Hematopoietic multipotent progenitor cell treated with erythropoietin and hydrocortisone succinate and interleukin-3 and kit ligand, for 8 days (in vitro differentiated cells): ENCODE results near the gene MOSPD3.
"Not testable (repeated sequence)": the region's sequence is repeated elsewhere in the genome, so short reads cannot be mapped to it uniquely, and the experiment has no call there.

Experiments
- DNase-seq: peaks from one replicate; pipeline ENCODE4 v3.0.0-alpha.2; 2015

MOSPD3 gene, protein sequence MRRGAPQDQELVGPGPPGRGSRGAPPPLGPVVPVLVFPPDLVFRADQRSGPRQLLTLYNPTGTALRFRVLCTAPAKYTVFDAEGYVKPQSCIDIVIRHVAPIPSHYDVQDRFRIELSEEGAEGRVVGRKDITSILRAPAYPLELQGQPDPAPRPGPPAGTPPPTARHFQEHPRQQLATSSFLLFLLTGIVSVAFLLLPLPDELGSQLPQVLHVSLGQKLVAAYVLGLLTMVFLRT

DNA sequence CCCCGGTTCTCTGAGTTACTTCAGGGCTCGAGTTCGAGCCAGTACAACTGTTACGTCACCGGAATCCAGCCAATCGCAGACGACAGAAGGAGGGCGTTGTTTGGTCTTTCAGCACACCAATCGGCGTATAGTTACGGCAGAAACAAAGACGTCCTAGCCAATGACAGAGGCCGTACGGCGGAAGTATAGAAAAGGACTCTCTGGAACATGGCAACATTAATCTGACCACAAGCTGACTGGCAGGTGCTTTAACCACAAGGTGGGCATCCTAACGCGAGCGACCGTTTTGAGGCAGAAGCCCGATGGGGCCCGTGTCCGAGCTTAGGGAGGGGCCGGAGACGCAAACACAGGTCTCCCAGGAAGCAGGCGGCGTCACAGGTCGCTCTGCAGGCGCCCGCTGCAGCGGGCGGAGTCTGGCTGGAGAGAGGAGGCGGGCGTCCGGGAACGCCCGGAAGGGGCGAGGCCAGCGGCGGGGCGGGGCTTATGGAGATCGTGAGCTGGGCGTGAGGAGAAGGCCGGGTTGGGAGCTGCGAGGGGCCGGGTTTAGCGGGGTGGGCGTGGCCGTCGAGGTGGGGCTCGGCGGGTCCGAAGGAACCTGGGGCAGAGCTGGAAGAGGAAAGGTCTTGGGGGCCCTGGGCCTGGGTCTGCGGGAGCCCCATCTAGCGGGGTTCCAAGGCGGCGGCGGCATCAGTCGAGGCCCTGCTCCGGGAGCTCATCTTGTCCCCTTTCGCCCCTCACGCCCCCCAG is at the start of gene MOSPD3:
Gene MOSPD3, plus strand, starts transcription at position 558 of the 747 bp plus-strand sequence. CDS start 252 bp downstream, outside the sequence.
- DNase-seq = peak; percentile 100

DNA sequence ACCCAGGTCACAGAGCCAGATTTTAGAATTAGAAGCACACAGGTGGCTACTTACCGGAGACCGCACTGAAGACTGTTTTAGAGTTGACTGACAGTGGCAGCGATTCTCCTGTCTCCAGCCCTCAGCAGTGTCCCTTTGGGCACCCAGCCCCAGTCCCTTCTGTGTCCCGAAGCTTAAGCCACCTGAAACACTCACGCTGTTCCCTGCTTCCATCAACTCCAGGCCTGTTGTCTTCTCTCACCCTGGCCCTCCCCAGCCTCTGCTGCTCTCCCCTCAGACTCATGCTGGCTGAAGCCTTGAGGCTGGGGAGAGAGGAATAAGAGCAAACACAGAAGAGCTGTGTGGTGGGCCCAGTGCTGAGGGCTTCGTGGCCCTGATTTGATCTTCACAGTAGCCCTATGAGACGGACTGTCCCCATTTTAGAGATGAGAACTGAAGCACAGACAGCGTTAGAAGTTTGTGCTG is 49.2 kb upstream of the MOSPD3 start:
- no peak for DNase-seq

DNA sequence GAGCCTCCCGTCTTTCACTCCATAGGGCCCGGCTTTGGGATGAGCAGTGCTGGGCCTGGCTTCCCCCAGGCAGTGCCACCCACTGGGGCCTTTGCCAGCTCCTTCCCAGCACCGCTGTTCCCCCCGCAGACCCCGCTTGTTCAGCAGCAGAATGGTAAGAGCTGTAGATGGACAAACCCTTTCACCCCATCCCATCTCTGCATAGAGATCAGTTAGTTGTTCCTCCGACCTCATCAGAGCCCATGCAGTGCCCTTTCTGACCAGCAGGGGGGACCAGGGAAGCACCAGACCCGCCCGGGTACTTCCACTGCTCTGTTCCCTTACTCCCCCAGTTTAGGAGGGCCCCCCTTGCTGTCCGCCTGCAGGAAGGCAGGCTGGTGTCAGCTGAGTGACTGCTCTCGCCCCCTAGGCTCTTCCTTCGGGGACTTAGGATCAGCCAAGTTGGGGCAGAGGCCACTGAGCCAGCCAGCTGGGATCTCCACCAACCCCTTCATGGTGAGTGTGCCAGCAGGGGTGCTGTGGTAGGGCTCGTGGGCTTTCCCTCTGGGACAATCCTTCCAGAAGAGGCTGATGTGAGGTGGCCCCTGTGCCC is 48.4 kb upstream of the MOSPD3 start:
- DNase-seq = peak; percentile 80

DNA sequence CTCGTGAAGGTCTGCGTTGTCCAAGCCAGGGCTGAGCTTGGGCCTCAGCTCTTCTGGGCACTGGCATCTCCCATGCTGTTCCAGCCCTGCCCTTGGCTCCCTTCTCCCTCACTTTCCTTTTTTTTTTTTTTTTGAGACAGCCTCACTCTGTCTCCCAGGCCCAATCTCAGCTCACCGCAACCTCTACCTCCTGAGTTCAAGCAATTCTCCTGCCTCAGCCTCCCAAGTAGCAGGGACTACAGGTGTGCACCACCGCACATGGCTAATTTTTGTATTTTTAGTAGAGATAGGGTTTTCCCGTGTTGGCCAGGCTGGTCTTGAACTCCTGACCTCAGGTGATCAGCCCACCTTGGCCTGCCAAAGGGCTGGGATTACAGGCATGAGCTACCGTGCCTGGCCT is 47.9 kb upstream of the MOSPD3 start:
- DNase-seq = not testable (repeated sequence)

DNA sequence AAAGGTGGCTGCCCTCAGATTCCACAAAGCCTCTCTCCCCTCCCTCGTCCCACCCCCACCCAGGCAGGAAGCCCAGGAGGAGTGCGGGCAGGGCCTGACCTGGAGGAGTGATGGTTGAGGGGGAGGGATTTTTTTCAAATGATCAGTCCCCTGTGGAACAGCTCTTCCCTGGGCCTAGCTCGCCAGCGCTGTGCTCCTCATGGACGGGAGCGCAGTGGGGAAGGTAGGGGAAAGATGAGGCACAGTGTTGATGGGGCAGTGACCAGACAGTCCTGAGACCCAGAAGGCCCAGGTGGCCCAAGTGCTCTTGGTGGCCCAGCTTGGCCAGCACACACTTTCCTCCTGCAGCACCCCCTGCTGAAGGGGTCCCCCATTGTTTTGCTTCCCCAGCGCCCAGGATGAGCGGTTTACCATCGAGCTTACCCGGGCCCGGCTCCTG is 47.2 kb upstream of the MOSPD3 start:
- no peak for DNase-seq

DNA sequence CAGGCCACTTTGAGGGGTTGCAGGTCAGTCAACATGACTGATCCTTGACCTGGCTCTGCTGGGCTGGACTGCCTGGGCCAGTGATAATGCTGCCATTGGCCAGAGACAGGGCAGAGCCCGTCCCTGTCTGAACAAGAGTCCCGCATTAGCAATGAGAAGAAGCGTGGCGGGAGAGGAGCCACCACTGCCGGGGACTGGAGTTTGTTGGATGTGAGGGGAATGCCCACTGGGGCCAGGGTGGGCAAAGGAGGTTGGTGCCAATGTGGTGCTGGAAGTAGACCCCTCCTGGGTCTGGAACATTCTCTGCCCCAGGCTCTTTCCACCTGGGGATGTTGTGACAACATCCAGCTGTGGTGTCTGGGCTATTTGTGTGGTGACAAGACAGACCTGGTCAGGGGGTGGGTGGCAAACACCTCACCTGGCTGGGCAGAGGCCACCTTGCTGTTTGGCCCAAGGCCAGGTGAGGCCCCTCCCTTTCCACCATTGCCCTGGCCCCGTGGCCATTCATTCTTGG is 46.3 kb upstream of the MOSPD3 start:
- no peak for DNase-seq

DNA sequence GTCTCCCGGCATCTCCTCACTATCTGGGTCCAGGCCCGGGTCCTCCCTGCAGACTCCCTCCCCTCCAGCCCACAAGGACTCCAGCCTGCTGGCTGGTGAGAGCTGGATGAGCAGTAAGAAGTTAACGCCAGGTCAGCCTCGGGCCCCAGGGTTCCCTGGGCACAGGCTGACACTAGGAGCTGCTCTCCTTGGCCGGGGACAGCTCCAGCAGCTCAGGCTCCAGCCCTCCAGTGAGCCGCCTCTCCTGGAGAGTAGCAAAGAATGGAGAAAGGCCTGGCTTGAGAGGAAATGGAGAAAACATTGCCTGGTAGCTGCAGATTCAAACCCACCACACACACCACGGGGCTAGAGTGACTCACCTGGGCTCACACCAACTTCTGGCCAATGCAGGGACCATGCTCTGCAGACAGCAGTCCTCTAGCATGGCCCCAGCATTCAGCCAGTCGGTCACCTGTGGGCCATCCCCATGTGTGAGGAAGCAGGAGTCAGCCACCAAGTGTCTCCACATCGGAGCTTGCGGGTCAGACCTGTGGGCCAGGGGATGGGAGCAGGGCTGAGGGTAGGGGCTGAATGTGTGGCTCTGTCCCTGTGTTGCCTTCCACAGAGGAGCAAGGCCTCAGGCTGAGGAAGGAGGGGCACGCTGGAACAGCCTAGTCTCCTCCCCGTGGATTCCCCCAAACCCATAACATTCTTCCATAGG is 45.2 kb upstream of the MOSPD3 start:
- no peak for DNase-seq

DNA sequence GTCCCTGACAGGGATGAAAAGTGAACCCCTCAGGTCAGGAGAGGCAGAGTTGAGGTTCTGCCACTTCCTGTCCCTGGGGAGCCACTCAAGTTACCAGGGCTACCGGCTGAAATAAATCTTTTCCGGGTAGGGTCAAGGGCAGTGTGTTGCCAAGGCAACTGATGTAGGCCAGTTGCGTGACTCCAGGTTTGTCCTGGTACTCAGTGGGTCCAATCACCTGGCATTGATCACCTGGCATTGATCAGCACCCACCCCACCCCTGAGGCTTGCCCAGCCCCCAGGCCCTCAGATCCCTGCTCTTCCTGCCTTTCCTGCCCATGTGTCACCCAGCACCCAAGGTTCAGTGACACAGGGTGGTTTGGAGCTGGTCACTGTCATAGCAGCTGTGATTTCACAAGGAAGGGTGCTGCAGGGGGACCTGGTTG is 44.6 kb upstream of the MOSPD3 start:
- DNase-seq = no peak

DNA sequence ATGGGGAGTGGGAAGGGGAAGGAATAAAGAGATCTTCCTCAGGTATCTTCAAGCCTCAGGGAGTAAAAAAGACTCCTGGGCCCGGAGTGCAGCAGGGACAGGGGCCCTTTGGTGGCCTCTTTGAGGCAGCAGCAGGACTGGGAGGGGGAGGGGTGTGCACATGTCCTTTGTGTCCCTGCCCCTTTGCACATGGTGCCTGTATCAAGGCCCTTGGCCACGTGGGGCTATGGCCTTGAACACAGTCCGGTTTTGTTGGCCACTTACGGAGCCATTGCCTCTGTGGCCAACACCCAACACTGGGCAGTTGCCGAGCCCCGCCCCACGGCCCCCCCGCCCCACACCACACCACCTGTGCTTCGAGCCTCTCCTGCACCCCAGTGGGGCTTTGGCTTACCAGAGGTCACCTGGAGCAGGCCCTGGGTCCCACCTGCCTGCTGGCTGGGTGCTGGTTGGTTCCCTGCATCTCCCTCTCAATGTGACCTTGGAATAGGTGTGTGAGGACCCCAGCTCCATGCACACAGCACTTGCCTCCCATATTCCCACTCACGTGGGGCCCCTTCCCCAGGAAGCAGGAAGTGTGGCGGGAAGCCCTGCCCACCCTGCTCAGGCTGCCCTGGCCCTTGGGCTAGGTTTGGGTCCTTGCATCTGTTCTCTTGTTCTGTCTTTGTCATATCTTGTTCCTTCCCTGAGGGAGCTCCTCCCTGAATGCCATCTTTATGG is 44.0 kb upstream of the MOSPD3 start:
- DNase-seq = peak; percentile 45

DNA sequence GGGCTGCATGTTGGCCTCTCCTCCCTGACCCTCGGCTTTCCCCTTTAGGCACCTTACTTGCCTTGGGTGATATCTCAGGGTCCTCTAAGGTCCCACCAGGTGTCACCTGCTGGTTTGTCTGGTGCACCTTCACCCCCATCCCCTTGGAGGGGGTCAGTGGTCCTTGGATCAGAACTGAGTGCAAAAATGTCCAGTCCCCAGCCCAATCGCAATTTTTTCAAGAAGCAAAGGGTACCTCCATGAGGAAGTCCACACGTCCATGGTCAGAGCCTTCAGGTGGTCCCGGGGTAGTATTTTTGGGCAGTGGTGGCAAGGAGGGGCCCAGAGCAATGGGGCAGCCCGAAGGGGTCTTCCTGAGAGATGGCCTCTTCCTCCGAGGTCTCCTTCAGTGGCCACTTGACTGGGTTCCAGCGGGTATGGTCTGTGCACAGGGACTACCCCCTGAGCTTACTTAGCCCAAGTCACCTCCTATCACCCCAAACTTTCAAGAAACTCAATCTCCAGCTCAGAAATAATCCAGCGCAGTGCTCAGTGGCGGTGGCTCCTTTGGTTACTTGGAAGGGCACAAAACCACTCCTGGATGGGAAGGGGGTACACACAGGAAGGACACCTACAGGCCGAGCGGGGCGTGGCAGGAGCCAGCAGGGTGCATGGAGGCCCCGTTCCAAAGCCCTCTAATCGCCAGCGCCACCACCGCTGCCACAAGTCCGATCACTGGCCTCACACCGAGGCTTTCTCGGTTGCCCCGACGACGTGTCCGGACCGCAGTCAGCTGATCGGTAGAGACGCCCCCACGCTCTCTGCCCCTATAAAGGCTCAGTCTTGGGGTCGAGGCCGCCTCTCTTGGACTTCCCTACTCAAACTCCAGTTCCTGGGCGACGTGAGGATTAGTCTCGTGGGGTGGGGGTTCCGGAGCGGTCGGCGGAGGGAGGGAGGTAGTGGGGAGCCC is 43.2 kb upstream of the MOSPD3 start:
- DNase-seq = peak; percentile 89

DNA sequence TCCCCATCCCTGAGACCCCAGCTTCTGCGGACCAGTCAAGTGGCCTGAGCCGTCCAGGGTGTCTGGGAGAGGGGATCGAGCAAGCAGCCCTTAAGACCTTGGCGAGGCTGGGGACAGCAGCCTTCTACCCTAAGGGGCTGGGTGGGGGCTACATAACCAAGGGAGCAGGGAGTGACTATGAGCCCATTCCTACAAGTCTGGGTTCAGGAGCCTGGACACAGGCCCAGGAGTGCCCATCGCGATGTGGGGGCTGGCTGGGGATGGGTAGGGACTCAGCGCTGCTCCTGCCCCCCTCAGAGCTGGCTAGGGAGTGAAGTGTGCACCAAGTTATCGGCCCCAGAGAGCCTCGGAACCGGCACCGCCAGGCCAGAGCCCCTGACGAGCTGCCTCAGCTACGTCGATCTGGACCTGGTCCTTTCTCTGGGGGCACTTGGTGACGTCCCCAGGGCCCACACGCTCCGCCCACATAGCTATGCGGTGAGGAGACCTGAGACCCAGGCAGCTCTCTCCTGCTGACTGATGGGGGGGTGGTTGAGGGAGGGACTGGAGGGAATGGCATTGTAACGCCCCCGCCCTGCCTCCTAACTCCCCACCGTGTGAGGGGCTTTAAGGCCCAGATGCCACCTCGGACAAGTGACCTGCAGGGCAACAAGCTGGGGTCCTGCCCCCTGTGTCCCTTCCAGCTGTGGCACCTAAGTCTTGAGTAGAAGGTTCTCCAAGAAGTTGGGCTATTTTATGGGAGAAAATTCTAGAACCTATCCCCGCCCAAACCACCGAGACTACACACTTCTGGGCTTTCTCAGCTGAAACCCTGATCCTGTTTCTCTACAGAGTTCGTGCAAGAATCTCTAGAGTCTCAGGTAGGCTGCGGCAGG is 41.1 kb upstream of the MOSPD3 start:
- no peak for DNase-seq

DNA sequence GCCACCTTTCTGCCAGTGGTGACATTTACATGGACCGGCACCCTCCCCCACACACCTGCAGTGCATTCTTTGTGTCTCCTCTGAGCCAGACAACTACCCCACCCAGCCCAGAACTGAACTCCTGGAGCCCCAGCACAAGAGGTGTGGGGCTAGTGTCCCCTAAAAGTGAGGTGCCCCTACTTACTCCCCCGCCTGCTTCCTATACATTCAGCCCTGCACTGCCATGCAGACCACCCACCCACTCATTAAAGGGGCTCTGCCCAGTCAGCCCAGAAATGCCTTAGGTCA is 40.6 kb upstream of the MOSPD3 start:
- no peak for DNase-seq

DNA sequence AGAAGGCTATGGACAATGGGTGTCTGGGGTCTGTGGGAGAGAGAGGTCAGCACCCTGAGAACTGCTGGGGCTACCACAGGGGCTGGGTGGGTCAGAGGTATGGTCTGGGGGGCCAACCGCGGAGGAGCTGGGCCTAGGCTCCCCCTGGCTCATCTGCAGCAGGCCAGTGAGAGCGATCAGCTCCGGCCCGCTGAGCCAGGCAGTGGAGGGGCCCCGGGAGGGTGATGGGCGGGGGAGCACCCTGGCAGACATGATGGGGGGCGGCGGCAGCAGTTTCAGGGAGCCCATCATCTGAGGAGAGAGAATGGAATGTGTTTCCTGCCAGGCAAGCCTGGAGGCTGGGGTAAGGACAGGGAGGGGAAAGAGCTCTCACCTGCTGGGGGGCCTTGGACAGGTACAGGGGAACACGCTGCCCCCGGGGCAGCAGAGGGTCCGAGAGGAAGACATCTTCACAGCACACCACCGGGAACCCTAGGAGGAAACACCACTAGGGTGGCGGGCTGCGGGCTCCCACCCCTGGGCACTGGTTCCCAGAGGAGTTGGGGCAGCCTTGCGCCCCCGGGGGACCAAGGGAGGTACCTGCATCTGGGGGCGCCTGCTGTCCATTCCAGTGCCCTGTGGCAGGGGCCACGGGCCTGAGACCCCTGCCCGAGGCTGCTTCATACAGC is 39.9 kb upstream of the MOSPD3 start:
- DNase-seq = no peak

DNA sequence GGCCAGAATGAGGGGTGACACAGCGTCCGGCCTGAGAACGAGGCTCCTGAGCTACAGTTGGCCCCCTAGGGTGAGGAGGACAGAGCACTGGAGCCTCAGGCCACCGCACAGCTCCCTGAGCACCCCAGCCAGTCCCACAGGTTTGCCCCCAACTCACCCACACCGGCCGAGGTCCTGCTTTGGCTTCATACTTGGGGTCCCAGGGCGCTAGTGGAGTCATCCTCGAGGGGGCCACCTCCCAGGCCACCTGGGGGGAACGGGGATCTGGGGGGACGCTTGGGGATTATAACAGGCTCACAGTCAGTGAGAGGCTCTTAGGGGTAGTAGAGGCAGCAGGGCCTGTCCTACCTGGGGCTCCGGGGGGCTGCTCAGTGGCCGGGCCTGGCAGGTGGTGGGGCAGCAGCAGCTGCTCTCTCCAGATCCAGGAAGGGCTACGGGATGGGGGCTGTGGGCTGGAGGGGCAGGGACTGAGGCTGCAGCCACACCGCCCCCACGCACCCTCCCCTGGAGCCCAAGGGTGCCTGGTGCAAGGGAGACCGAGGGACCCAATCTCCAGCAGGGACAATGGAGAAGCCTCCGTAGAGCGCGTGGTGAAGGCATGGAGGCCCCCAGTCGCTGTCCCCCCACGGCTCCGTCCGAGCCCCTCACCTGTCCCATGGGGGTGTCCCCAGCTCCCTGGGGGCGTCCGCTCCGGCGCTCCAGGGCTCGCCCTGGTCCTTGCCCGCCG is 39.2 kb upstream of the MOSPD3 start:
- no peak for DNase-seq

DNA sequence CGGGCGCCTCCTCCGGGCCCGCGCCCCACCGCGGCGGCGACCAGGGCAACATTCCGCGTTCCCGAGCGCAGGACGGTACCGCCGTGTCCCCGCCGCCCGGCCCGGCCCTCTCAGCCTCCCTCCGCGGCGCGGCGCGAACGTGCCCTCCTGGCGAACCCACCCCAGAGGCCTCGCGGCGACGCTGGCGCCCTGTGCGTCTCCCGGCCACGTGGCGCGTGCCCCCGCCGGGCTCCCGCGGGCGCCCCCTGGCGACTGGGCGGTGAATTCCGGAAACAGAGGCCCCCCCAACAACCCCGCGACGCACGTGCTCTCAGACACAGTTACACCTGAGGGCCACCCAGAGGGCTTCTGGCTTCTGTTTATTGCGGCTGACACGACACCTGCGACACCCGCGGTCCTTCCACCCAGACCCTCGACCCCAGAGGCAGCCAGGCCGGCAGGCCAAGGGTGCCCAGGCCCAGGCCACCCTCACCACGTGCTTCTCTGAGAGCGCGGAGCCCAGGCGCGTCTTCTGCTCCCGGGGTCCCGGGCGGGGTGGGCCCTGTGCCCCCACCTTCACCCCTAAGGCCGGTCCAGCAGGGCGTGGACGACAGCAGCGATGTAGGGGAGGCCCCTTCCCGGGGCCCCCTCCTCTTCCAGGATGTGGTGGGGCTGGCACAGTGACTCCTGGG is 38.5 kb upstream of the MOSPD3 start, which contains the start of gene SAP25:
Gene SAP25, minus strand, starts transcription at position 210 of the 671 bp plus-strand sequence. Its CDS starts 158 bp downstream, at position 52.
- DNase-seq = no peak

DNA sequence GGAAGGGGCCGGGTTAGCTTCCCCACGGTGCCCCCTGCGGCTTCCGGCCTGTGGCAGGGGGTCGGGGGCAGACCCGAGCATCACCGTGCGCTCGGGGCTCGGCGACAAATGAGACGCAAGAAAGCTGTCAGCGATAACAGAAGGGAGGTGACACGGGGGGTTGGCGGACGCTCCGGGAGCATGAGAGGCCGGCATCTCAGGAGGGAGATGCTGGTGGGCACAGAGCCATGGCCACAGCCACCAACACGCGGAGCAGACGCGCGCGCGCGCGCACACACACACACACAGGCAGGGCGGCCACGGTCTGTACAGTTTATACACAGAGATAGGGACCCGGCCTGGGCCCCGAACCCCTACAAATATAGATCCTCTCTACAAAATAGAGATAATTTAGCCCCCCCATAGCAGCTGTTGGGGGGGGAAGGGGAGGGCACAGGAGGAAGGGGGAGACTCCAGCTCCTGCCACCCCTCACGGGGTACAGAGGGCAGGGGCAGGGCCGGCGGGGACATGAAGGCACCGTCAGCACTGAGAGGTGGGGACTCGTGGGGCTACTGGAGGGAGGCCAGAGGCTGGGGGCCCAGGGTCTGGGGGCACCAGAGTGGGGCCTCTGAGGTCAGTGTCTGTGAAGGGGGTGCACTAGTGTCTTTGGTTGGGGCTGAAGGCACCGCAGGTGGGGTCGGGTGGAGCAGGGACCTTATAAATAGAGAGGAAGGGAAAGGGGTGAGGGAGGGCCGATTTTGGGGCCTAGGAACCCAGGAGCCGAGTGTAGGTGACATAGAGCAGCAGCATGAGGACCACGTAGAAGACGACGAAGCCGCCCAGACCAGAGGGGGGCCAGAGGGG is 37.8 kb upstream of the MOSPD3 start:
- no peak for DNase-seq

DNA sequence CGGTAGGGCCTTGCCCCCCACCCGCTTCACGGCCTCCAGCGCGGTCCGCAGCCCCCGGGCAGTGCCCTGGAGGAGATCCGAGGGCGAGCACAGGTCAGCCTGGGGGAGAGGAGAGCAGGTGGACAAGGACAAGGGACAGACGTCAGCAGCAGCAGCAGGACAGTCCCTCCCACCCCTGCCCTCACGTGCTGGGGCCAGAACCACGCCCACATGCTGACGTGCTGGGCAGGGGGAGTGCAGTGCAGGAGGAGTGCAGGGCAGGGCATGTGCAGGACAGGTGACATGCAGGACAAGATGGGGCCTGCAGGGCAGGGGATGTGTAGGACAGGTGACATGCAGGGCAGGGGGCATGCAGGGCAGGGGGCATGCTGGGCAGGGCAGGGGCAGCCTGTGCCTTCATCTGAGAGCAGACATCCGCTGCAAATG is 37.1 kb upstream of the MOSPD3 start:
- DNase-seq = no peak
